ENCODE measurements around the gene YBX1.

- TF ChIP-seq SYNCRIP (IDR thresholded peaks at IDR 0.05; ENCODE audit: insufficient read depth, low read depth, low read length), result no peak
- no peak for TF ChIP-seq ZNF660 (CRISPR knock-in tag; IDR thresholded peaks at IDR 0.05; ENCODE audit: borderline replicate concordance, low read depth)
- TF ChIP-seq, protein P1, sequence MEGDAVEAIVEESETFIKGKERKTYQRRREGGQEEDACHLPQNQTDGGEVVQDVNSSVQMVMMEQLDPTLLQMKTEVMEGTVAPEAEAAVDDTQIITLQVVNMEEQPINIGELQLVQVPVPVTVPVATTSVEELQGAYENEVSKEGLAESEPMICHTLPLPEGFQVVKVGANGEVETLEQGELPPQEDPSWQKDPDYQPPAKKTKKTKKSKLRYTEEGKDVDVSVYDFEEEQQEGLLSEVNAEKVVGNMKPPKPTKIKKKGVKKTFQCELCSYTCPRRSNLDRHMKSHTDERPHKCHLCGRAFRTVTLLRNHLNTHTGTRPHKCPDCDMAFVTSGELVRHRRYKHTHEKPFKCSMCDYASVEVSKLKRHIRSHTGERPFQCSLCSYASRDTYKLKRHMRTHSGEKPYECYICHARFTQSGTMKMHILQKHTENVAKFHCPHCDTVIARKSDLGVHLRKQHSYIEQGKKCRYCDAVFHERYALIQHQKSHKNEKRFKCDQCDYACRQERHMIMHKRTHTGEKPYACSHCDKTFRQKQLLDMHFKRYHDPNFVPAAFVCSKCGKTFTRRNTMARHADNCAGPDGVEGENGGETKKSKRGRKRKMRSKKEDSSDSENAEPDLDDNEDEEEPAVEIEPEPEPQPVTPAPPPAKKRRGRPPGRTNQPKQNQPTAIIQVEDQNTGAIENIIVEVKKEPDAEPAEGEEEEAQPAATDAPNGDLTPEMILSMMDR (CRISPR knock-in tag; IDR thresholded peaks at IDR 0.05), result no peak
- TF ChIP-seq NFIC (IDR thresholded peaks at IDR 0.05; ENCODE audit: low read length), result no peak
- no peak for TF ChIP-seq MXI1 (IDR thresholded peaks at IDR 0.05; ENCODE audit: borderline replicate concordance, low read depth, low read length)
- no peak for TF ChIP-seq ZFP36 (IDR thresholded peaks at IDR 0.05; ENCODE audit: borderline replicate concordance, low read depth, low read length, partially characterized antibody)
- no peak for TF ChIP-seq RAD21 (CRISPR knock-in tag; IDR thresholded peaks at IDR 0.05)
- TF ChIP-seq ZNF354B (CRISPR knock-in tag; IDR thresholded peaks at IDR 0.05), result no peak
- TF ChIP-seq POLR2A (IDR thresholded peaks at IDR 0.05; ENCODE audit: insufficient read depth in 1 of 2, low read depth in 2 of 2, low read length in 2 of 2), result no peak
- TF ChIP-seq ZNF24 (IDR thresholded peaks at IDR 0.05), result no peak
- no peak for TF ChIP-seq PHF21A (CRISPR knock-in tag; IDR thresholded peaks at IDR 0.05)
Observed at GRCh38 chr1:42733415-42734200, 51.4 kb downstream of the YBX1 start.

All from HepG2 (cell line).